Mononuclear cell (primary cell): ENCODE data around the gene SBF2. TPM values are rescaled to one million over a fixed set of nuclear protein-coding genes. Genes with fewer than 3 reads are reported as not detected.

Source experiments
- H3K27me3 ChIP-seq: 2 replicates; pipeline ENCODE4 v1.6.0; 2011; ENCODE audit warnings: low read length, control low read depth; ENCODE audit not compliant: insufficient read depth
- H3K4me1 ChIP-seq: 2 replicates; pipeline ENCODE4 v1.5.1; 2011; ENCODE audit warnings: mild to moderate bottlenecking, low read length, control low read depth; ENCODE audit not compliant: insufficient read depth
- H3K4me3 ChIP-seq: 2 replicates; pipeline ENCODE4 v1.5.1; 2011; ENCODE audit warnings: mild to moderate bottlenecking, low read length, moderate library complexity
- H3K9me3 ChIP-seq: 2 replicates; pipeline ENCODE4 v1.5.1; 2011; ENCODE audit warnings: low read depth, mild to moderate bottlenecking, control low read depth, low read length
- total RNA-seq: library from RNA; depleted of rRNA; stranded (reverse); fragments of >200 nt; gene quantifications from one replicate; pipeline ENCODE4 v1.2.3, GENCODE V29; 2012

Gene SBF2
- total RNA-seq, 1 donor = 35.1 TPM

GRCh38 chr11:9741260-9741659 is 552.8 kb downstream of the SBF2 start:
- Histone ChIP-seq H3K9me3 (no peaks in the 10 kb centered on the region), H3K4me1 (peaks cover 35% of the 10 kb centered on the region), H3K4me3 (no peak overlapping the region), H3K27me3 (no peaks in the 10 kb centered on the region)

GRCh38 chr11:9740202-9740883 is 553.7 kb downstream of the SBF2 start:
- Histone ChIP-seq H3K9me3 (peaks cover 8% of the 10 kb centered on the region), H3K4me3 (no peak overlapping the region), H3K27me3 (no peaks in the 10 kb centered on the region), H3K4me1 (peaks cover 26% of the 10 kb centered on the region)

- H3K27me3 ChIP-seq = no peaks in the 10 kb centered on the region
- H3K4me1 ChIP-seq = peaks cover 18% of the 10 kb centered on the region
- H3K9me3 ChIP-seq = peaks cover 8% of the 10 kb centered on the region
- H3K4me3 ChIP-seq = no peak overlapping the region
Measured at GRCh38 chr11:9739123-9739900, 554.7 kb downstream of the SBF2 start.

GRCh38 chr11:9738707-9739106 is 555.3 kb downstream of the SBF2 start:
- Histone ChIP-seq H3K27me3 (no peaks in the 10 kb centered on the region), H3K4me3 (no peak overlapping the region), H3K4me1 (peaks cover 18% of the 10 kb centered on the region), H3K9me3 (peaks cover 8% of the 10 kb centered on the region)

- Histone ChIP-seq H3K9me3 (peaks cover 8% of the 10 kb centered on the region), H3K4me3 (no peak overlapping the region), H3K27me3 (no peaks in the 10 kb centered on the region), H3K4me1 (peaks cover 22% of the 10 kb centered on the region)
Measured at GRCh38 chr11:9738116-9738515, 555.9 kb downstream of the SBF2 start.

- Histone ChIP-seq H3K9me3 (peaks cover 8% of the 10 kb centered on the region), H3K4me3 (no peak overlapping the region), H3K27me3 (no peaks in the 10 kb centered on the region), H3K4me1 (peaks cover 23% of the 10 kb centered on the region)
Measured at GRCh38 chr11:9736365-9736764, 557.7 kb downstream of the SBF2 start.

GRCh38 chr11:9735919-9736318 is 558.1 kb downstream of the SBF2 start:
- peaks cover 8% of the 10 kb centered on the region for H3K9me3 ChIP-seq
- H3K4me1 ChIP-seq = peaks cover 23% of the 10 kb centered on the region
- no peak overlapping the region for H3K4me3 ChIP-seq
- H3K27me3 ChIP-seq = no peaks in the 10 kb centered on the region

GRCh38 chr11:9735236-9735635 is 558.8 kb downstream of the SBF2 start:
- peaks cover 23% of the 10 kb centered on the region for H3K4me1 ChIP-seq
- H3K4me3 ChIP-seq = no peak overlapping the region
- H3K9me3 ChIP-seq = peaks cover 8% of the 10 kb centered on the region
- H3K27me3 ChIP-seq = no peaks in the 10 kb centered on the region

GRCh38 chr11:9733212-9733611 is 560.8 kb downstream of the SBF2 start:
- peaks cover 10% of the 10 kb centered on the region for H3K4me1 ChIP-seq

GRCh38 chr11:9732453-9732852 is 561.6 kb downstream of the SBF2 start:
- no peak overlapping the region for H3K4me3 ChIP-seq
- peaks cover 8% of the 10 kb centered on the region for H3K4me1 ChIP-seq
- no peaks in the 10 kb centered on the region for H3K27me3 ChIP-seq
- peaks cover 8% of the 10 kb centered on the region for H3K9me3 ChIP-seq

More at GRCh38 chr11:9733212-9733611, 560.8 kb downstream of the SBF2 start:
- no peaks in the 10 kb centered on the region for H3K27me3 ChIP-seq
- H3K4me3 ChIP-seq = no peak overlapping the region
- H3K9me3 ChIP-seq = peaks cover 8% of the 10 kb centered on the region

- peaks cover 8% of the 10 kb centered on the region for H3K9me3 ChIP-seq
- no peak overlapping the region for H3K4me3 ChIP-seq
- no peaks in the 10 kb centered on the region for H3K27me3 ChIP-seq
- H3K4me1 ChIP-seq = peaks cover 13% of the 10 kb centered on the region
Measured at GRCh38 chr11:9731256-9731655, 562.8 kb downstream of the SBF2 start.

Other genes with a start within 250 kb of the SBF2 start
- 93.5 TPM for gene ADM, start 10.9 kb upstream of the SBF2 start, total RNA-seq
- gene AMPD3, start 161.0 kb upstream of the SBF2 start, total RNA-seq = 20.1 TPM
- 30.6 TPM for gene RNF141, start 247.0 kb upstream of the SBF2 start, total RNA-seq